Mesenchymal stem cell (in vitro differentiated cells and primary cell): ENCODE results near the gene IL5RA. TPM values are rescaled to one million over a fixed set of nuclear protein-coding genes. Genes with fewer than 3 reads are reported as not detected.
A peak's percentile ranks its signal among the peaks of the same experiment; 100 is the strongest.

ENCODE experiments used
- DNase-seq: peaks from one replicate; pipeline ENCODE4 v3.0.0-alpha.2; 2013
- H2AFZ ChIP-seq: one replicate; pipeline ENCODE4 v1.6.1; 2013; ENCODE audit warnings: low read depth, mild to moderate bottlenecking, control low read depth, inconsistent platforms, low read length, moderate library complexity
- H2AK5ac ChIP-seq: 2 replicates; pipeline ENCODE4 v1.6.1; 2013; ENCODE audit warnings: low read length, moderate library complexity, mild to moderate bottlenecking, inconsistent platforms; ENCODE audit not compliant: severe bottlenecking
- H2BK120ac ChIP-seq: one replicate; pipeline ENCODE4 v1.6.1; 2013; ENCODE audit warnings: low read depth, mild to moderate bottlenecking, inconsistent platforms, low read length, moderate library complexity
- H2BK12ac ChIP-seq, 2 experiments: one replicate each; pipeline ENCODE4 v1.6.1; 2013; ENCODE audit warnings: inconsistent platforms in 2 of 2, low read length in 2 of 2, mild to moderate bottlenecking in 2 of 2, moderate library complexity in 2 of 2, control low read depth in 1 of 2
- H2BK15ac ChIP-seq: one replicate; pipeline ENCODE4 v1.6.1; 2013; ENCODE audit warnings: mild to moderate bottlenecking, low read depth, inconsistent platforms; ENCODE audit not compliant: poor library complexity, severe bottlenecking
- H2BK5ac ChIP-seq: 2 replicates; pipeline ENCODE4 v1.6.1; 2013; ENCODE audit warnings: low read depth, mild to moderate bottlenecking, low read length, control low read depth, inconsistent platforms; ENCODE audit not compliant: poor library complexity, severe bottlenecking
- H3K14ac ChIP-seq, 2 experiments: one replicate each; pipeline ENCODE4 v1.6.1; 2013; ENCODE audit warnings: inconsistent platforms in 2 of 2, low read length in 2 of 2, control low read depth in 1 of 2, mild to moderate bottlenecking in 1 of 2, moderate library complexity in 1 of 2
- H3K18ac ChIP-seq, 2 experiments: one replicate each; pipeline ENCODE4 v1.6.1; 2013; ENCODE audit warnings: inconsistent platforms in 2 of 2, low read length in 2 of 2, control low read depth in 1 of 2, low read depth in 1 of 2, mild to moderate bottlenecking in 1 of 2
- H3K23ac ChIP-seq, 2 experiments: one replicate each; pipeline ENCODE4 v1.6.1; 2013; ENCODE audit warnings: inconsistent platforms in 2 of 2, low read length in 2 of 2, mild to moderate bottlenecking in 2 of 2, moderate library complexity in 2 of 2, control low read depth in 1 of 2
- H3K27ac ChIP-seq: 2 replicates; pipeline ENCODE4 v1.5.1; 2013; ENCODE audit warnings: mild to moderate bottlenecking, moderate library complexity, low read length, control low read depth, inconsistent platforms; ENCODE audit not compliant: poor library complexity, severe bottlenecking
- H3K27me3 ChIP-seq, 2 experiments: 2 replicates each; pipeline versions ENCODE4 v1.6.1 to v1.7.0; 2013; ENCODE audit warnings: low read length in 2 of 2, mild to moderate bottlenecking in 2 of 2, moderate library complexity in 2 of 2, control low read depth in 1 of 2, inconsistent platforms in 1 of 2; ENCODE audit not compliant: control insufficient read depth in 1 of 2, insufficient read depth in 1 of 2
- H3K36me3 ChIP-seq, 2 experiments: 2 replicates each; pipeline versions ENCODE4 v1.6.1 to v1.7.0; 2013; ENCODE audit warnings: low read length in 2 of 2, control low read depth in 1 of 2, inconsistent platforms in 1 of 2, low read depth in 1 of 2, mild to moderate bottlenecking in 1 of 2; ENCODE audit not compliant: insufficient read depth in 2 of 2, control insufficient read depth in 1 of 2
- H3K4ac ChIP-seq, 2 experiments: one replicate each; pipeline ENCODE4 v1.6.1; 2013; ENCODE audit warnings: inconsistent platforms in 2 of 2, low read length in 2 of 2, mild to moderate bottlenecking in 2 of 2, moderate library complexity in 2 of 2, control low read depth in 1 of 2, low read depth in 1 of 2
- H3K4me1 ChIP-seq: 2 replicates; pipeline ENCODE4 v1.6.1; 2013; ENCODE audit warnings: low read depth, low read length, control low read depth; ENCODE audit not compliant: control insufficient read depth, insufficient read depth
- H3K4me2 ChIP-seq: 2 replicates; pipeline ENCODE4 v1.6.1; 2013; ENCODE audit warnings: low read length, mild to moderate bottlenecking, inconsistent platforms; ENCODE audit not compliant: poor library complexity, severe bottlenecking
- H3K4me3 ChIP-seq, 2 experiments: 2 replicates each; pipeline versions ENCODE4 v1.5.1 to v1.7.0; 2013; ENCODE audit warnings: low read length in 2 of 2, mild to moderate bottlenecking in 2 of 2, control low read depth in 1 of 2, low read depth in 1 of 2; ENCODE audit not compliant: insufficient read depth in 1 of 2
- H3K79me1 ChIP-seq: replicated peaks from 2 replicates; pipeline ENCODE4 v1.6.1; 2013; ENCODE audit warnings: mild to moderate bottlenecking, control low read depth, low read length, inconsistent platforms; ENCODE audit not compliant: poor library complexity, severe bottlenecking
- H3K9ac ChIP-seq: 2 replicates; pipeline ENCODE4 v1.7.0; 2013; ENCODE audit warnings: mild to moderate bottlenecking, low read length, moderate library complexity
- H3K9me3 ChIP-seq: 2 replicates; pipeline ENCODE4 v1.7.0; 2013; ENCODE audit warnings: mild to moderate bottlenecking, low read length; ENCODE audit not compliant: control insufficient read depth
- H4K8ac ChIP-seq: one replicate; pipeline ENCODE4 v1.6.1; 2013; ENCODE audit warnings: inconsistent platforms, mild to moderate bottlenecking, low read length, moderate library complexity
- H4K91ac ChIP-seq: one replicate; pipeline ENCODE4 v1.6.1; 2013; ENCODE audit warnings: mild to moderate bottlenecking, low read length, inconsistent platforms
- WGBS: methylation state at CpG from one replicate; pipeline ENCODE4 v1.1.7; 2013; ENCODE audit warnings: mixed read lengths; 5-methylcytosine and 5-hydroxymethylcytosine counted together
- small RNA-seq: library from polyadenylated mRNA; stranded (forward); fragments of <200 nt; extraction: miRNeasy Mini kit (QIAGEN cat#:217004); gene quantifications from one replicate; pipeline ENCODE3, GENCODE V24; 2013; ENCODE audit warnings: low read depth

The IL5RA gene

DNA sequence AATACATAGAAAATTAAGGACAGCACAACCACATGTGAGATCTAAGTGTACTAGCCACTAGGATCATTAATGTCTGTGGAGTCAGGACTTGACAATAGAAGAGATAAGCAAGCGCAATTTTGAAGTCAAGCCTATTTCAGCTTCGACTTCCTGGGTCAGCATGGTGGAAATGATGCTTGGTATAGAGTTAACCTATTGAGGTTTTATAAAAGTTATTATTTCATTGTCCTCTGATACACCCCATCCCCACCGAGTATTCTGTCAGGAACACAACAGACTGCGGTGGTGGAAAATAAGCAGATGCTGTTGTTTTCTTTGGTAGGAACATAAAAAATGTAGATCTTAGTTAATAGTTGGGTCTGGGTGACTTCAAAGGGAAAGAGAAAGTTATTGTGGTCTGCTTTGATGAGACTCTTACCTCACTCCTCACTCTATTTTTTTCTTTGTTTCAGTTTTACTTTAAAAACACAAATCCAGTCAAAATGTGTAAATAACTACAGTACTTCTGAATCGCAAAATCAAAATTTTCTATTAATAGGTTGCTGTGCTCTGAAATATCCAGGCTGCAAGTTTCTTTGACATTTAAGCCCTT is 82.1 kb downstream of the IL5RA start:
- Histone ChIP-seq H2BK5ac (no peak overlapping the region), H3K4me1 (no peaks in the 10 kb centered on the region), H3K4me2 (no peak overlapping the region), H2BK12ac (no peak overlapping the region), H3K9me3 (no peaks in the 10 kb centered on the region), H2BK15ac (no peak overlapping the region), H3K4ac (no peak overlapping the region), H3K14ac (no peak overlapping the region), H2AK5ac (no peak overlapping the region), H2AFZ (no peak overlapping the region), H3K36me3 (no peaks in the 10 kb centered on the region), H2BK120ac (no peak overlapping the region), H4K91ac (no peak overlapping the region), H3K27ac (no peak overlapping the region), H3K23ac (no peak overlapping the region), H3K79me1 (no peaks in the 10 kb centered on the region), H4K8ac (no peak overlapping the region), H3K9ac (no peak overlapping the region), H3K4me3 (no peak overlapping the region), H3K18ac (no peak overlapping the region), H3K27me3 (no peaks in the 10 kb centered on the region)
- no peak for DNase-seq
- 93% methylated on average over 2 of the region's 5 CpGs for WGBS

DNA sequence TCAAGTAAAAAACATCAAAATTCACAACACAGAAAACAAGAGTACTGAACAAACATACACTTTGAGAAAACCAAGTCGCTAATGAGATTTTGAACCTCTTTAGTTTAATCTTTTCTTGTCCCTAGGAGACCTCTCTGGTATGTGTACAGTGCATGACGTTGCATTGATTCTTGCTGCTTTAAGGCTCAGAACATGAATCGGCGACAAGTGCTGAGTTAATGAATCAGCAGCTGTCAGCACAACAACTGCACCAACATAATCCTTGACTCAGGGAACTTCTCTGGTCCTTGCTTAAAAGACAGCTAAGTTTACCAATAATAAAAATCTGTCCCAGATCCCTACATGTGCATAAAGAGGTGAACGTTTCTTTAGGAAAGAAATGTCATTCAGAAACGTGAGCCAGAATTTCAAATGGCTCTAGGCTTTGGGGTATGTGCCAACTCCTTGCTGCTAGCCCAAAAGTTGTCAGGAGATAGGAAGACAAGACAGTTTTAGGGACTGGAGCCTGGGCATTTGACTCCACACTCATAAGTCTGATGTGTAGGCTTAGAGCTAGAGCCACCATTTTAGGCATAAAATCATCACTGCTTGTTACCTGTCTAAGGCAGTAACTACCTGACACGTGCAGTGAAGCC is 86.9 kb downstream of the IL5RA start:
- no peak overlapping the region for H2BK12ac ChIP-seq
- no peak overlapping the region for H3K27ac ChIP-seq
- H3K9ac ChIP-seq = no peak overlapping the region
- H3K4ac ChIP-seq = no peak overlapping the region
- no peak overlapping the region for H4K91ac ChIP-seq
- no peak overlapping the region for H2BK120ac ChIP-seq
- no peaks in the 10 kb centered on the region for H3K79me1 ChIP-seq
- H3K4me2 ChIP-seq = no peak overlapping the region
- WGBS = 55% methylated on average over 7 of the region's 7 CpGs
- DNase-seq = peak; percentile 24
- no peak overlapping the region for H3K18ac ChIP-seq
- H3K9me3 ChIP-seq = no peaks in the 10 kb centered on the region
- no peaks in the 10 kb centered on the region for H3K36me3 ChIP-seq
- no peak overlapping the region for H2AFZ ChIP-seq
- no peak overlapping the region for H2AK5ac ChIP-seq
- H3K4me3 ChIP-seq = no peak overlapping the region
- H3K23ac ChIP-seq = no peak overlapping the region
- no peak overlapping the region for H4K8ac ChIP-seq
- no peaks in the 10 kb centered on the region for H3K4me1 ChIP-seq
- H2BK15ac ChIP-seq = no peak overlapping the region
- H3K14ac ChIP-seq = no peak overlapping the region
- no peak overlapping the region for H2BK5ac ChIP-seq
- no peaks in the 10 kb centered on the region for H3K27me3 ChIP-seq

DNA sequence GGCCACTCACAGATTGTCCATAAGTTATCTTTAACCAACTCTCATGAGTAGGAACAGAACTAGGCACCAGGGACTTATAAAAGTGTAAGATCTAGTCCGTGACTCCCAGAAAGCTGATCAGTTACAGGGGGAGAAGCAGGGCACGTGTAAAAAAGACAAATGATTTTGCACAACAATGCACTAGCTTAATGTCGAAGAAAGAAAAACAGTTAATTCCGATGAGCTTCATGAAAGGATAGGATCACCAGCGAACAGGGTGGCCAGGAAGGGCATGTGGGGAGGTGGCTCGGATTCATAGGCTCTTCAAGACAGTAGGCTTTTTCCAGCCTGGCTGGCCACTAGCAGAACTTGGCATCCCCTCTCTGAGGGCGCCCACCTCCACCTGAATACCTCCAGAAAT is 90.0 kb downstream of the IL5RA start:
- H3K4ac ChIP-seq = no peak overlapping the region
- no peak overlapping the region for H2BK15ac ChIP-seq
- no peaks in the 10 kb centered on the region for H3K9me3 ChIP-seq
- no peak overlapping the region for H3K4me2 ChIP-seq
- WGBS = 87% methylated on average over 6 of the region's 7 CpGs
- no peak overlapping the region for H2BK120ac ChIP-seq
- no peak overlapping the region for H3K23ac ChIP-seq
- H3K79me1 ChIP-seq = no peaks in the 10 kb centered on the region
- H3K18ac ChIP-seq = no peak overlapping the region
- H2AK5ac ChIP-seq = no peak overlapping the region
- H2BK5ac ChIP-seq = no peak overlapping the region
- no peak overlapping the region for H3K9ac ChIP-seq
- no peaks in the 10 kb centered on the region for H3K27me3 ChIP-seq
- no peak overlapping the region for H4K91ac ChIP-seq
- no peak overlapping the region for H3K14ac ChIP-seq
- no peak overlapping the region for H3K4me3 ChIP-seq
- no peak overlapping the region for H3K27ac ChIP-seq
- no peak for DNase-seq
- H2AFZ ChIP-seq = no peak overlapping the region
- H3K36me3 ChIP-seq = no peaks in the 10 kb centered on the region
- H3K4me1 ChIP-seq = no peaks in the 10 kb centered on the region
- no peak overlapping the region for H4K8ac ChIP-seq
- H2BK12ac ChIP-seq = no peak overlapping the region

Small RNA genes within 50 kb of the gene (small RNA-seq; reads per million reads assigned to genes)
- not detected for gene RF00416
